Measurements from ENCODE around the gene DOK5.

DNA sequence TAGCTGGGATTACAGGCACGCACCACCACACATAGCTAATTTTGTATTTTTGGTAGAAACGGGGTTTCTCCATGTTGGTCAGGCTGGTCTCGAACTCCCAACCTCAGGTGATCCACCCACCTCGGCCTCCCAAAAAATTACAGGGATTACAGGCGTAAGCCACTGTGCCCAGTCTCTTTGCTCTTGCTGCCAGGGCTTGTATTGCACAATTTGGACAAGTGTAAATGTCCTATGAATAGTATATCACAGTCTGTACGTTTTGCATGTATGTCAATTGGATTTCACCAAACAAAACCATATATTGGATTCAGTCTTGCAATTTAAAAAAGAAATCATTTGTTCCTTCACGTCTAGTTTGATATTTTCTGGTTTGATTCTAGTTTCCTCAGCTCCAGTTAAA is 2.1 kb upstream of the DOK5 start:
- TF ChIP-seq, protein P1, sequence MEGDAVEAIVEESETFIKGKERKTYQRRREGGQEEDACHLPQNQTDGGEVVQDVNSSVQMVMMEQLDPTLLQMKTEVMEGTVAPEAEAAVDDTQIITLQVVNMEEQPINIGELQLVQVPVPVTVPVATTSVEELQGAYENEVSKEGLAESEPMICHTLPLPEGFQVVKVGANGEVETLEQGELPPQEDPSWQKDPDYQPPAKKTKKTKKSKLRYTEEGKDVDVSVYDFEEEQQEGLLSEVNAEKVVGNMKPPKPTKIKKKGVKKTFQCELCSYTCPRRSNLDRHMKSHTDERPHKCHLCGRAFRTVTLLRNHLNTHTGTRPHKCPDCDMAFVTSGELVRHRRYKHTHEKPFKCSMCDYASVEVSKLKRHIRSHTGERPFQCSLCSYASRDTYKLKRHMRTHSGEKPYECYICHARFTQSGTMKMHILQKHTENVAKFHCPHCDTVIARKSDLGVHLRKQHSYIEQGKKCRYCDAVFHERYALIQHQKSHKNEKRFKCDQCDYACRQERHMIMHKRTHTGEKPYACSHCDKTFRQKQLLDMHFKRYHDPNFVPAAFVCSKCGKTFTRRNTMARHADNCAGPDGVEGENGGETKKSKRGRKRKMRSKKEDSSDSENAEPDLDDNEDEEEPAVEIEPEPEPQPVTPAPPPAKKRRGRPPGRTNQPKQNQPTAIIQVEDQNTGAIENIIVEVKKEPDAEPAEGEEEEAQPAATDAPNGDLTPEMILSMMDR (IDR thresholded peaks at IDR 0.05): no peak
- TF ChIP-seq POLR2AphosphoS5 (IDR thresholded peaks at IDR 0.05; ENCODE audit: low read depth, low read length) (no peak), EP300 (IDR thresholded peaks at IDR 0.05; ENCODE audit: borderline replicate concordance in 1 of 2, low read depth in 1 of 2, low read length in 1 of 2) (no peak)
